Tibial nerve (tissue), 4 donors: ENCODE results near the gene HGFAC. TPM values are rescaled to one million over a fixed set of nuclear protein-coding genes. Genes with fewer than 3 reads are reported as not detected.

Experiments used
- DNase-seq, 2 donors: peaks; one replicate each; pipeline ENCODE4 v3.0.0-alpha.2; 2019; ENCODE audit warnings: low spot score in 2 of 2
- H3K27ac ChIP-seq, 4 donors: fragments of 200-600 bp; sonication (generic) in 3 of 4; one replicate each; pipeline ENCODE4 v1.5.1; 2017 to 2019; ENCODE audit warnings: mild to moderate bottlenecking in 1 of 4
- H3K27me3 ChIP-seq, 2 donors: fragments of 200-600 bp; sonication (generic) in 1 of 2; one replicate each; pipeline versions ENCODE4 v1.5.1 to v1.6.0; 2017 to 2019
- H3K36me3 ChIP-seq, 3 donors: fragments of 200-600 bp; sonication (generic); one replicate each; pipeline ENCODE4 v1.5.1; 2018 to 2019
- H3K4me1 ChIP-seq, 4 donors: fragments of 200-600 bp; sonication (generic) in 3 of 4; one replicate each; pipeline ENCODE4 v1.5.1; 2017 to 2019
- H3K4me3 ChIP-seq, 4 donors: fragments of 200-600 bp; sonication (generic) in 3 of 4; one replicate each; pipeline ENCODE4 v1.5.1; 2017 to 2019; ENCODE audit warnings: mild to moderate bottlenecking in 1 of 4, moderate library complexity in 1 of 4
- H3K9me3 ChIP-seq, 4 donors: fragments of 200-600 bp; sonication (generic) in 3 of 4; one replicate each; pipeline ENCODE4 v1.5.1; 2017 to 2019
- CTCF ChIP-seq, 5 experiments: fragments of 200-600 bp in 3 of 5; fragments of 450-650 bp in 2 of 5; sonication (generic) in 3 of 5; IDR thresholded peaks; one replicate each; pipeline ENCODE4 v1.5.1; 2016 to 2019; ENCODE audit warnings: antibody characterized with exemption in 5 of 5, mild to moderate bottlenecking in 3 of 5, moderate library complexity in 2 of 5
- EP300 ChIP-seq, 2 donors: sonication (generic); formaldehyde crosslinking; IDR thresholded peaks; one replicate each; pipeline ENCODE4 v1.6.1; 2017; ENCODE audit warnings: antibody characterized with exemption in 2 of 2, mild to moderate bottlenecking in 1 of 2
- POLR2A ChIP-seq, 2 donors: fragments of 450-650 bp; IDR thresholded peaks; one replicate each; pipeline ENCODE4 v1.6.1; 2017; ENCODE audit warnings: antibody characterized with exemption in 2 of 2, mild to moderate bottlenecking in 2 of 2, moderate library complexity in 2 of 2
- WGBS, 2 donors: methylation state at CpG; one replicate each; pipeline ENCODE4 v1.1.5; 2018; 5-methylcytosine and 5-hydroxymethylcytosine counted together
- total RNA-seq, 4 donors: library from RNA; depleted of rRNA; stranded (reverse); fragments of >200 nt; gene quantifications; one replicate each; pipeline ENCODE4 v1.1.0, GENCODE V29; 2016

HGFAC gene
- total RNA-seq, 4 donors from 2014 or later, result not detected

DNA sequence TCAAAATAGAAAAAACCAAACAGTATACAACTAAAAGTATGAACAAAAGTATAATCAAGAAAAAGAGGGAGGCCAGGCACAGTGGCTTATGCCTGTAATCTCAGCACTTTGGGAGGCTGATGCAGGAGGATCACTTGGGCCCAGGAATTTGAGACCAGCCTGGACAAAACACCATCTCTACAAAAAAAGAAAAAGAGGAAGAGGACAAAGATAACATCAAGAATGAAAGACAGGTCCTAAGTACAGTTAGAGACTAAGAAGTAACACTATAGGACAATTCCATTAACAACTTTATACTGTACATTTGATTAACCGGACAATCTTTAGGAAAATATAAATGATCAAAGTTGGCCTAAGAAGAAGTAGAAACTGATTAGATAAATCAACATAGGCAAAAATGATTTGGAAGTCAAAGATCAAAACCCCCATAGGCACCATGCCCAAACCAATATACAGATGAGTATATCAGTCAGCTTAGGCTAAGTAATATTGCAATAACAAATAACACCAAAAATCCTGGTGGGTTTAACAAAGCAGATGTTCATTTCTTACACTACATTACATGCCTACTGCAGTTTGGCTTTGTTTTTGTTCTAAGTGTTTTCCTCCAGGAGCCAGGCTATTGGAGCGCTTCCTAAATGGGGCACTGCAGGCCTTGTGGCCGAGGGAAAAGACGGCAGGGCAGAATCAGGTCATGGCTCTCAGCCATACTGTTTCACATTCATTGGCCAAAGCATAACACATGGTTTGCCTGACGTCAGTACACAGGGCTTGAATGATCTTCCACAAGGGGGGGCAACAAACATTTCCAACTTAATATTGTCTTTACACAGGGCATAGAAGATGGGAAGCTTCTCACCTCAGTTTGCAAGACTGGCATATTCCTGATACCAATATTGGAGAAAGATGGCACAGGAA, 42.2 kb upstream of the HGFAC start:
- peaks cover 0 to 17% (median 7%) of the 10 kb centered on the region in 4 donors for H3K4me1 ChIP-seq
- no peaks in the 10 kb centered on the region for H3K27me3 ChIP-seq
- H3K9me3 ChIP-seq, result no peaks in the 10 kb centered on the region
- no peak overlapping the region for H3K4me3 ChIP-seq
- no peaks in the 10 kb centered on the region for H3K36me3 ChIP-seq
- no peak overlapping the region for H3K27ac ChIP-seq
- TF ChIP-seq POLR2A (IDR thresholded peaks at IDR 0.05) (no peak), EP300 (IDR thresholded peaks at IDR 0.05) (no peak), CTCF (IDR thresholded peaks at IDR 0.05) (no peak)
- DNase-seq, result no peak
- 58 to 59% methylated on average over 5 of the region's 5 CpGs for WGBS, 2 donors

- WGBS, 2 donors, result 90 to 93% methylated on average over 21 to 22 of the region's 22 CpGs
- Histone ChIP-seq H3K27ac (peak overlapping the region in 2 of 4 donors; percentile 85 to 88), H3K9me3 (no peaks in the 10 kb centered on the region), H3K4me3 (no peak overlapping the region), H3K27me3 (no peaks in the 10 kb centered on the region), H3K4me1 (peaks cover 0 to 17% (median 7%) of the 10 kb centered on the region in 4 donors), H3K36me3 (peaks cover 0 to 4% (median 0%) of the 10 kb centered on the region in 3 donors)
- no peak for DNase-seq
- TF ChIP-seq CTCF (IDR thresholded peaks at IDR 0.05) (no peak), POLR2A (IDR thresholded peaks at IDR 0.05) (no peak), EP300 (IDR thresholded peaks at IDR 0.05) (no peak)
These were observed 40.2 kb upstream of the HGFAC start for GRCh38 chr4:3401436-3402171.

GRCh38 chr4:3402491-3403347, 39.0 kb upstream of the HGFAC start:
- DNase-seq, result no peak
- Histone ChIP-seq H3K36me3 (peaks cover 0 to 4% (median 0%) of the 10 kb centered on the region in 3 donors), H3K4me3 (no peak overlapping the region), H3K27ac (peak overlapping the region; percentile 18 to 88 (median 68)), H3K27me3 (no peaks in the 10 kb centered on the region), H3K9me3 (no peaks in the 10 kb centered on the region), H3K4me1 (peaks cover 0 to 17% (median 7%) of the 10 kb centered on the region in 4 donors)
- 60 to 69% methylated on average over 15 of the region's 15 CpGs for WGBS, 2 donors
- no peak for TF ChIP-seq POLR2A (IDR thresholded peaks at IDR 0.05)
- peak; percentile 68 to 82 for TF ChIP-seq EP300 (IDR thresholded peaks at IDR 0.05)

- peak overlapping the region; percentile 10 to 88 (median 68) for H3K27ac ChIP-seq
- TF ChIP-seq EP300 (IDR thresholded peaks at IDR 0.05) (no peak), CTCF (IDR thresholded peaks at IDR 0.05) (no peak), POLR2A (IDR thresholded peaks at IDR 0.05) (no peak)
- H3K4me1 ChIP-seq, result peaks cover 0 to 17% (median 7%) of the 10 kb centered on the region in 4 donors
These were observed 38.3 kb upstream of the HGFAC start for GRCh38 chr4:3403348-3403906.

DNA sequence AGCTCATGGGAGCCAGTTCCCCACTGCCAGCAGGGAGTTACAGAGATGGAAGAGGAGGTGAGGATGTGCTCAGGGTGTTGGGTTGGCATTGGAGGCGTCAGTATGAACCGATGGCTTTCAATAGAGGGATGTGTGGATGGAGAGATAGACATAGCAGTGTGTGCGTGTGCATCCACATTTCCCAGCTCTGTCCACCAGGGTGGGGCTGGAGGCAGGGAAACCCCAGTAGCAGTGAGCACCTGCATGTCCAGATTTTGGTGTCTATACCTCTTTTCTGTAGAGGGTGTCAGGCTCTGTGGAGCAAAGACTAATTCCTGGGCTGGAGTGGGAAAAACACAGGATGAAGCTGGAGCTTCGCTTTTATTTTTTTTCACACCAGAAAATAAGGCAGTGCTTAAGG, 37.2 kb upstream of the HGFAC start:
- WGBS, 2 donors, result 94 to 99% methylated on average over 4 of the region's 4 CpGs
- peak overlapping the region in 1 of 4 donors; percentile 88 for H3K27ac ChIP-seq
- no peak for TF ChIP-seq EP300 (IDR thresholded peaks at IDR 0.05)
- no peak for TF ChIP-seq CTCF (IDR thresholded peaks at IDR 0.05)
- no peak for TF ChIP-seq POLR2A (IDR thresholded peaks at IDR 0.05)
- peaks cover 0 to 4% (median 0%) of the 10 kb centered on the region in 3 donors for H3K36me3 ChIP-seq
- peaks cover 0 to 25% (median 7%) of the 10 kb centered on the region in 4 donors for H3K4me1 ChIP-seq
- H3K4me3 ChIP-seq, result no peak overlapping the region
- no peaks in the 10 kb centered on the region for H3K27me3 ChIP-seq
- DNase-seq, result no peak
- no peaks in the 10 kb centered on the region for H3K9me3 ChIP-seq

More at GRCh38 chr4:3403348-3403906, 38.3 kb upstream of the HGFAC start:
- 87 to 100% methylated on average over 9 to 10 of the region's 10 CpGs for WGBS, 2 donors
- no peaks in the 10 kb centered on the region for H3K9me3 ChIP-seq
- no peak for DNase-seq
- peaks cover 0 to 4% (median 0%) of the 10 kb centered on the region in 3 donors for H3K36me3 ChIP-seq
- no peak overlapping the region for H3K4me3 ChIP-seq
- H3K27me3 ChIP-seq, result no peaks in the 10 kb centered on the region
